Measurements from ENCODE around the gene MRPL22. TPM values are rescaled to one million over a fixed set of nuclear protein-coding genes. Genes with fewer than 3 reads are reported as not detected.

The MRPL22 gene
- total and polyA plus RNA-seq, 2 donors (not counting 3 experiments of a cell fraction or from before 2014, with no cell fraction given), result 66.9 to 112 TPM

DNA sequence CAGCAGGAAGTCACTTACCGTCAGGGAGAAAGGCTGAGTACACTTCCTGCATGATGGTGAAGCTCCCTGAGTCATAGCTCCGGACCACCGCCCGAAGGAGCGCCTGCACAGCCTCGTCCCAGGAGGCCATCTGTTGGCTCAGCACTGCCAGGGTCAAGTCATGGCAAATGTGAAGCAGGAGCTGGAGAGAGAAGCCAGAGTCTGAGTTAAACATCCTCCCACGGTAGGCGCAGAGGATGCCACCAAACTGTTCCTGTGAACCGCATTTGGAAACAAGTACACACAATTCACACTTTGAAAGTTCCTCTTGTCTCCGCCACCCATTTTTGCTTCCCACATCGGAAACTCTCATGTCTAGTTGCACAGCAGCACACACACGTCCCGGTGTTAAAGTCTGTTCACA, 48.5 kb upstream of the MRPL22 start:
- H3K9me1 ChIP-seq (replicated peaks; ENCODE audit: control insufficient read depth, extremely low read depth, insufficient read depth, low read length), result no peaks in the 10 kb centered on the region
- no peak overlapping the region for H2AFZ ChIP-seq (ENCODE audit: low read depth, low read length)
- no peaks in the 10 kb centered on the region for H3K79me2 ChIP-seq (ENCODE audit: control insufficient read depth, insufficient read depth, low read length)
- peaks cover 3% of the 10 kb centered on the region for H3K4me1 ChIP-seq (ENCODE audit: control insufficient read depth, extremely low read depth, insufficient read depth, low read length)
- dilution Hi-C loops (cut with MboI; ENCODE audit: extremely low pct_ligation_motif_present, low sequenced_read_pairs), result no loop called here
- peak; percentile 13 for DNase-seq (ENCODE audit: low read depth, low spot score)
- H4K20me1 ChIP-seq (replicated peaks; ENCODE audit: control insufficient read depth, extremely low read depth, insufficient read depth, low read length), result no peaks in the 10 kb centered on the region
- H3K9ac ChIP-seq (replicated peaks; ENCODE audit: extremely low read depth, insufficient read depth, low read length), result no peak overlapping the region
- TF ChIP-seq, protein P1, sequence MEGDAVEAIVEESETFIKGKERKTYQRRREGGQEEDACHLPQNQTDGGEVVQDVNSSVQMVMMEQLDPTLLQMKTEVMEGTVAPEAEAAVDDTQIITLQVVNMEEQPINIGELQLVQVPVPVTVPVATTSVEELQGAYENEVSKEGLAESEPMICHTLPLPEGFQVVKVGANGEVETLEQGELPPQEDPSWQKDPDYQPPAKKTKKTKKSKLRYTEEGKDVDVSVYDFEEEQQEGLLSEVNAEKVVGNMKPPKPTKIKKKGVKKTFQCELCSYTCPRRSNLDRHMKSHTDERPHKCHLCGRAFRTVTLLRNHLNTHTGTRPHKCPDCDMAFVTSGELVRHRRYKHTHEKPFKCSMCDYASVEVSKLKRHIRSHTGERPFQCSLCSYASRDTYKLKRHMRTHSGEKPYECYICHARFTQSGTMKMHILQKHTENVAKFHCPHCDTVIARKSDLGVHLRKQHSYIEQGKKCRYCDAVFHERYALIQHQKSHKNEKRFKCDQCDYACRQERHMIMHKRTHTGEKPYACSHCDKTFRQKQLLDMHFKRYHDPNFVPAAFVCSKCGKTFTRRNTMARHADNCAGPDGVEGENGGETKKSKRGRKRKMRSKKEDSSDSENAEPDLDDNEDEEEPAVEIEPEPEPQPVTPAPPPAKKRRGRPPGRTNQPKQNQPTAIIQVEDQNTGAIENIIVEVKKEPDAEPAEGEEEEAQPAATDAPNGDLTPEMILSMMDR (IDR thresholded peaks at IDR 0.05; ENCODE audit: extremely low read depth in 1 of 2, insufficient read depth in 1 of 2, low read depth in 1 of 2, low read length in 2 of 2), result no peak
- TF ChIP-seq POLR2AphosphoS5 (IDR thresholded peaks at IDR 0.05; ENCODE audit: insufficient read depth, low read depth, low read length) (no peak), EZH2 (IDR thresholded peaks at IDR 0.05; ENCODE audit: borderline replicate concordance, low read depth, low read length, severe bottlenecking) (no peak), GATA2 (IDR thresholded peaks at IDR 0.05; ENCODE audit: insufficient read depth, insufficient read length, low read depth, low read length) (no peak), MYC (IDR thresholded peaks at IDR 0.05; ENCODE audit: low read depth, low read length) (no peak), POLR2A (IDR thresholded peaks at IDR 0.05; ENCODE audit: low read depth, low read length) (no peak), JUN (IDR thresholded peaks at IDR 0.05; ENCODE audit: borderline replicate concordance, insufficient read depth, insufficient read length, low read depth) (no peak), FOS (IDR thresholded peaks at IDR 0.05; ENCODE audit: borderline replicate concordance, insufficient read depth, low read length) (no peak)
- TF ChIP-seq, protein P2, sequence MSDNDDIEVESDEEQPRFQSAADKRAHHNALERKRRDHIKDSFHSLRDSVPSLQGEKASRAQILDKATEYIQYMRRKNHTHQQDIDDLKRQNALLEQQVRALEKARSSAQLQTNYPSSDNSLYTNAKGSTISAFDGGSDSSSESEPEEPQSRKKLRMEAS (IDR thresholded peaks at IDR 0.05; ENCODE audit: insufficient read depth, insufficient read length), result no peak
- FAIRE-seq, result peak; percentile 74
- intact Hi-C loops (cut with micrococcal nuclease), result no loop called here
- no TSS peak for BruUV-seq (replicated peaks)
- H3K4me2 ChIP-seq (ENCODE audit: insufficient read depth, low read length), result no peak overlapping the region
- ChIA-PET CTCF (interaction anchor here (0.6 to 1.3 kb wide), 3 partner anchors 12 to 238 kb away, joined by 3 read pairs; no protein-coding TSS in a partner anchor), POLR2A (no interaction called here)
- no peak overlapping the region for H3K4me3 ChIP-seq (replicated peaks in 1 of 3; ENCODE audit: insufficient read depth in 1 of 3, low read depth in 1 of 3, low read length in 3 of 3)
- no peak overlapping the region for H3K27ac ChIP-seq (ENCODE audit: insufficient read depth, low read depth, low read length)
- no peaks in the 10 kb centered on the region for H3K27me3 ChIP-seq (ENCODE audit: control insufficient read depth in 2 of 2, insufficient read depth in 2 of 2, low read length in 2 of 2)
- H3K36me3 ChIP-seq (ENCODE audit: control insufficient read depth in 2 of 2, extremely low read depth in 1 of 2, insufficient read depth in 2 of 2, low read length in 2 of 2), result peaks cover 19 to 33% of the 10 kb centered on the region in 2 experiments
- no peaks in the 10 kb centered on the region for H3K9me3 ChIP-seq (replicated peaks; ENCODE audit: control insufficient read depth, insufficient read depth, low read length)

All from endothelial cell of umbilical vein (primary cell).